ENCODE data around the gene PPP2R5E.

GRCh38 chr14:63393012-63393411 lies 150.2 kb downstream of the PPP2R5E start:
- no peak for TF ChIP-seq CTCF (conservative IDR thresholded peaks at IDR 0.05 in 1 of 2, IDR thresholded peaks at IDR 0.05 in 1 of 2; ENCODE audit: extremely low read depth in 1 of 2, insufficient read depth in 1 of 2, low read depth in 1 of 2, low read length in 2 of 2)
- no peak for TF ChIP-seq EZH2 (IDR thresholded peaks at IDR 0.05; ENCODE audit: borderline replicate concordance, low read length)
